HT-29 (cell line): ENCODE data around the gene SEC14L6. TPM values are rescaled to one million over a fixed set of nuclear protein-coding genes. Genes with fewer than 3 reads are reported as not detected.

ENCODE experiments used
- DNase-seq: peaks from one replicate; pipeline ENCODE4 v3.0.0-alpha.2; 2015; ENCODE audit warnings: low spot score
- total RNA-seq: library from RNA; depleted of rRNA; stranded (reverse); fragments of >200 nt; shearing (Covaris generic); gene quantifications from 2 replicates; pipeline ENCODE4 v1.2.3, GENCODE V29; 2014; rRNA removed

The SEC14L6 gene
- total RNA-seq, 1 experiment from 2014 or later: not detected

GRCh38 chr22:30497466-30498150 is 48.9 kb downstream of the SEC14L6 start:
- no peak for DNase-seq

GRCh38 chr22:30495041-30495784 is 51.3 kb downstream of the SEC14L6 start:
- no peak for DNase-seq

GRCh38 chr22:30492144-30492543 is 54.4 kb downstream of the SEC14L6 start:
- DNase-seq: no peak

GRCh38 chr22:30491381-30491780 is 55.2 kb downstream of the SEC14L6 start:
- no peak for DNase-seq

GRCh38 chr22:30490399-30490798 is 56.1 kb downstream of the SEC14L6 start:
- peak; percentile 45 for DNase-seq

- DNase-seq: no peak
Observed at GRCh38 chr22:30488121-30488520, 58.4 kb downstream of the SEC14L6 start.

GRCh38 chr22:30486661-30487115 is 59.9 kb downstream of the SEC14L6 start:
- peak; percentile 17 for DNase-seq

- no peak for DNase-seq
Observed at GRCh38 chr22:30486118-30486517, 60.4 kb downstream of the SEC14L6 start.

- peak; percentile 55 for DNase-seq
Observed at GRCh38 chr22:30485362-30485988, 61.1 kb downstream of the SEC14L6 start.

- no peak for DNase-seq
Observed at GRCh38 chr22:30483169-30483568, 63.4 kb downstream of the SEC14L6 start.

- no peak for DNase-seq
Observed at GRCh38 chr22:30481711-30482110, 64.8 kb downstream of the SEC14L6 start.

GRCh38 chr22:30479981-30480380 is 66.6 kb downstream of the SEC14L6 start:
- no peak for DNase-seq

- peak; percentile 52 for DNase-seq
Observed at GRCh38 chr22:30474683-30475424, 71.7 kb downstream of the SEC14L6 start.

GRCh38 chr22:30474121-30474520 is 72.4 kb downstream of the SEC14L6 start:
- no peak for DNase-seq

GRCh38 chr22:30472994-30473720 is 73.4 kb downstream of the SEC14L6 start:
- no peak for DNase-seq

Other genes starting within 250 kb of the SEC14L6 start
- gene TBC1D10A, start 219.8 kb downstream of the SEC14L6 start, total RNA-seq: 17.2 and 17.4 TPM in 2 replicates
- 42.3 and 50.8 TPM in 2 replicates for gene SF3A1, start 189.8 kb downstream of the SEC14L6 start, total RNA-seq
- 3.6 and 5.5 TPM in 2 replicates for gene CCDC157, start 189.7 kb downstream of the SEC14L6 start, total RNA-seq
- 4.8 and 9.5 TPM in 2 replicates for gene RNF215, start 159.3 kb downstream of the SEC14L6 start, total RNA-seq
- gene SEC14L2, start 149.7 kb downstream of the SEC14L6 start, total RNA-seq: 2.2 and 3.0 TPM in 2 replicates
- 43.7 and 46.8 TPM in 2 replicates for gene MTFP1, start 121.0 kb downstream of the SEC14L6 start, total RNA-seq
- gene SEC14L3, start 74.7 kb downstream of the SEC14L6 start, total RNA-seq: not detected in 2 replicates
- gene SEC14L4, start 41.0 kb downstream of the SEC14L6 start, total RNA-seq: 0.23 and 0.46 TPM in 2 replicates
- 7.8 and 8.1 TPM in 2 replicates for gene GAL3ST1, start 27.9 kb upstream of the SEC14L6 start, total RNA-seq
- gene PES1, start 45.2 kb upstream of the SEC14L6 start, total RNA-seq: 73.9 and 74.0 TPM in 2 replicates
- gene TCN2, start 60.4 kb upstream of the SEC14L6 start, total RNA-seq: 13.2 and 19.0 TPM in 2 replicates
- gene SLC35E4, start 89.0 kb upstream of the SEC14L6 start, total RNA-seq: 14.2 and 22.1 TPM in 2 replicates
- gene DUSP18, start 121.1 kb upstream of the SEC14L6 start, total RNA-seq: 8.3 and 8.5 TPM in 2 replicates
- gene OSBP2, start 148.1 kb upstream of the SEC14L6 start, total RNA-seq: 4.1 and 8.2 TPM in 2 replicates